ENCODE data around the gene CLEC10A. TPM values are rescaled to one million over a fixed set of nuclear protein-coding genes. Genes with fewer than 3 reads are reported as not detected.

The CLEC10A gene
- polyA plus RNA-seq, 1 donor (not counting 4 experiments of a cell fraction or from before 2014, with no cell fraction given), result not detected

DNA sequence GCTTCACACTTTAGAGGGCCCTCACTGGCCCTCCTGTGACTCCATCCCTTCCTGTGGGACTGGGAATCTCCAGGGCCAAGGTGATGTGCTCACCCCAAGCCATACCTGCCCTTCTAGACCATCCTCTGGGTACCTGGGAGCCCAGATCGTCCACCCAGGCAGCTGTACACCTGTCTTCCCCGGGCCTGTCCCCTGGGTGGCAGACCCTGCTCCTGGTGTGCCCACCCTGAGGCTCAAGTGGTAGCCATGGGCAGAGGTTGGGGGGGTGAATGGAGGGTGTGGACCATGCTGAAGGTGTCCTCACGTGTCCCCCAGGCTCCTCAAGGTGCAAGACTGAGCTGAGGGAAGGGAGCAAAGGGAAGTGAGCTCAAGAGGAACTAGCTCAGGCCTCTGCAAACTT, 9.3 kb downstream of the CLEC10A start:
- Histone ChIP-seq H3K4me1 (ENCODE audit: control insufficient read depth, extremely low read depth, insufficient read depth, low read length) (no peaks in the 10 kb centered on the region), H3K27me3 (ENCODE audit: control insufficient read depth, extremely low read depth, insufficient read depth, low read length) (peaks cover 9% of the 10 kb centered on the region), H3K9me1 (ENCODE audit: control insufficient read depth, extremely low read depth, insufficient read depth, low read length) (no peaks in the 10 kb centered on the region), H3K4me2 (ENCODE audit: control insufficient read depth, extremely low read depth, insufficient read depth, low read depth, low read length) (no peak overlapping the region), H3K27ac (ENCODE audit: control insufficient read depth, insufficient read depth, low read length) (no peak overlapping the region), H3K4me3 (ENCODE audit: control insufficient read depth in 2 of 3, extremely low read depth in 1 of 3, insufficient read depth in 2 of 3, low read depth in 1 of 3, low read length in 3 of 3) (no peak overlapping the region), H3K36me3 (ENCODE audit: control insufficient read depth in 2 of 2, extremely low read depth in 1 of 2, insufficient read depth in 2 of 2, low read length in 2 of 2) (no peaks in the 10 kb centered on the region), H3K9me3 (ENCODE audit: control insufficient read depth, low read depth, low read length) (peaks cover 2% of the 10 kb centered on the region), H3K79me2 (ENCODE audit: control insufficient read depth, insufficient read depth, low read length) (no peaks in the 10 kb centered on the region), H4K20me1 (ENCODE audit: control insufficient read depth, extremely low read depth, insufficient read depth, low read length) (no peaks in the 10 kb centered on the region), H2AFZ (ENCODE audit: control insufficient read depth, low read length) (no peak overlapping the region), H3K9ac (ENCODE audit: control insufficient read depth, extremely low read depth, insufficient read depth, low read length) (no peak overlapping the region)
- no peak for FAIRE-seq
- dilution Hi-C loops (cut with MboI; ENCODE audit: extremely low pct_ligation_motif_present, low sequenced_read_pairs), result no loop called here
- TF ChIP-seq, protein P1, sequence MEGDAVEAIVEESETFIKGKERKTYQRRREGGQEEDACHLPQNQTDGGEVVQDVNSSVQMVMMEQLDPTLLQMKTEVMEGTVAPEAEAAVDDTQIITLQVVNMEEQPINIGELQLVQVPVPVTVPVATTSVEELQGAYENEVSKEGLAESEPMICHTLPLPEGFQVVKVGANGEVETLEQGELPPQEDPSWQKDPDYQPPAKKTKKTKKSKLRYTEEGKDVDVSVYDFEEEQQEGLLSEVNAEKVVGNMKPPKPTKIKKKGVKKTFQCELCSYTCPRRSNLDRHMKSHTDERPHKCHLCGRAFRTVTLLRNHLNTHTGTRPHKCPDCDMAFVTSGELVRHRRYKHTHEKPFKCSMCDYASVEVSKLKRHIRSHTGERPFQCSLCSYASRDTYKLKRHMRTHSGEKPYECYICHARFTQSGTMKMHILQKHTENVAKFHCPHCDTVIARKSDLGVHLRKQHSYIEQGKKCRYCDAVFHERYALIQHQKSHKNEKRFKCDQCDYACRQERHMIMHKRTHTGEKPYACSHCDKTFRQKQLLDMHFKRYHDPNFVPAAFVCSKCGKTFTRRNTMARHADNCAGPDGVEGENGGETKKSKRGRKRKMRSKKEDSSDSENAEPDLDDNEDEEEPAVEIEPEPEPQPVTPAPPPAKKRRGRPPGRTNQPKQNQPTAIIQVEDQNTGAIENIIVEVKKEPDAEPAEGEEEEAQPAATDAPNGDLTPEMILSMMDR (optimal IDR thresholded peaks at IDR 0.05 in 1 of 3, IDR thresholded peaks at IDR 0.05 in 1 of 3, conservative IDR thresholded peaks at IDR 0.05 in 1 of 3; ENCODE audit: extremely low read depth in 1 of 3, insufficient read depth in 2 of 3, low read length in 3 of 3), result no peak
- TF ChIP-seq EZH2 (IDR thresholded peaks at IDR 0.05; ENCODE audit: low read length), result no peak
- DNase-seq (ENCODE audit: low read depth, low spot score), result no peak

DNA sequence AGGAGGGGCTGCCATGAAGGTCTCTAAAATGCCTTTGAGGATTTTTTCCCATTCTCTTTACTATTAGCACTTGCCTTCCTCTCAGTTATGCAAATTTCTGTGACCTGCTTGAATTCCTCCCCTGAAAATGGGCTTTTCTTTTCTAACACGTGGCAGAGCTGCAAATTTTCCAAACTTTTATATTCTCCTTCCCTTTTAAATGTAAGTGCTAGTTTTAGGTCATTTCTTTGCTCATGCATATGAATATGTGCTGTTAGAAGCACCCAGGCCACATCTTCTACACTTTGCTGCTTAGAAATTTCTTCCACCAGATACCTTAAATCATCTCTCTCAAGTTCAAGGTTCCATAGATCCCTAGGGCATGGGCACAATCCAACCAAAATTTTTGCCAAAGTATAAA, 11.8 kb downstream of the CLEC10A start:
- Histone ChIP-seq H3K79me2 (ENCODE audit: control insufficient read depth, insufficient read depth, low read length) (no peaks in the 10 kb centered on the region), H3K4me1 (ENCODE audit: control insufficient read depth, extremely low read depth, insufficient read depth, low read length) (no peaks in the 10 kb centered on the region), H3K27me3 (ENCODE audit: control insufficient read depth, extremely low read depth, insufficient read depth, low read length) (peaks cover 15% of the 10 kb centered on the region), H3K4me3 (ENCODE audit: control insufficient read depth in 2 of 3, extremely low read depth in 1 of 3, insufficient read depth in 2 of 3, low read depth in 1 of 3, low read length in 3 of 3) (no peak overlapping the region), H4K20me1 (ENCODE audit: control insufficient read depth, extremely low read depth, insufficient read depth, low read length) (no peaks in the 10 kb centered on the region), H3K9ac (ENCODE audit: control insufficient read depth, extremely low read depth, insufficient read depth, low read length) (no peak overlapping the region), H3K27ac (ENCODE audit: control insufficient read depth, insufficient read depth, low read length) (no peak overlapping the region), H3K9me1 (ENCODE audit: control insufficient read depth, extremely low read depth, insufficient read depth, low read length) (no peaks in the 10 kb centered on the region), H3K9me3 (ENCODE audit: control insufficient read depth, low read depth, low read length) (peaks cover 2% of the 10 kb centered on the region), H3K4me2 (ENCODE audit: control insufficient read depth, extremely low read depth, insufficient read depth, low read depth, low read length) (no peak overlapping the region), H3K36me3 (ENCODE audit: control insufficient read depth in 2 of 2, extremely low read depth in 1 of 2, insufficient read depth in 2 of 2, low read length in 2 of 2) (no peaks in the 10 kb centered on the region), H2AFZ (ENCODE audit: control insufficient read depth, low read length) (no peak overlapping the region)
- no peak for TF ChIP-seq EZH2 (IDR thresholded peaks at IDR 0.05; ENCODE audit: low read length)
- no peak for FAIRE-seq
- no peak for DNase-seq (ENCODE audit: low read depth, low spot score)
- dilution Hi-C loops (cut with MboI; ENCODE audit: extremely low pct_ligation_motif_present, low sequenced_read_pairs), result no loop called here

DNA sequence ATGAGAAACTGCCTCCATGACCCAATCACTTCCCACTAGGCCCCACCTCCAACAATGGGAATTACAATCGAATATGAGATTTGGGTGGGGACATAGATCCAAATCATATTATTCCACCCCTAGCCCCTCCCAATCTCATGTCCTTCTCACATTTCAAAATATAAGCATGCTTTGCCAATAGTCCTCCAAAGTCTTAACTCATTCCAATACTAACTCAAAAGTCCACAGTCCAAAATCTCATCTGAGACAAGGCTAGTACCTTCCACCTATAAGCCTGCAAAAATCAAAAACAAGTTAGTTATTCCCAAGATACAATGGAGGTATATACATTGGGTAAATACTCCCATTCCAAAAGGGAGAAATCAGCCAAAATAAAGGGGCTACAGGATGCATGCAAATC, 12.9 kb downstream of the CLEC10A start:
- H2AFZ ChIP-seq (ENCODE audit: control insufficient read depth, low read length), result no peak overlapping the region
- no peaks in the 10 kb centered on the region for H3K79me2 ChIP-seq (ENCODE audit: control insufficient read depth, insufficient read depth, low read length)
- FAIRE-seq (no peak), DNase-seq (ENCODE audit: low read depth, low spot score) (no peak)
- H3K27ac ChIP-seq (ENCODE audit: control insufficient read depth, insufficient read depth, low read length), result no peak overlapping the region
- H3K9me1 ChIP-seq (ENCODE audit: control insufficient read depth, extremely low read depth, insufficient read depth, low read length), result no peaks in the 10 kb centered on the region
- no peak overlapping the region for H3K4me2 ChIP-seq (ENCODE audit: control insufficient read depth, extremely low read depth, insufficient read depth, low read depth, low read length)
- no peak overlapping the region for H3K9ac ChIP-seq (ENCODE audit: control insufficient read depth, extremely low read depth, insufficient read depth, low read length)
- no peaks in the 10 kb centered on the region for H3K36me3 ChIP-seq (ENCODE audit: control insufficient read depth in 2 of 2, extremely low read depth in 1 of 2, insufficient read depth in 2 of 2, low read length in 2 of 2)
- no peaks in the 10 kb centered on the region for H4K20me1 ChIP-seq (ENCODE audit: control insufficient read depth, extremely low read depth, insufficient read depth, low read length)
- dilution Hi-C loops (cut with MboI; ENCODE audit: extremely low pct_ligation_motif_present, low sequenced_read_pairs), result no loop called here
- TF ChIP-seq, protein P1 (optimal IDR thresholded peaks at IDR 0.05 in 1 of 3, IDR thresholded peaks at IDR 0.05 in 1 of 3, conservative IDR thresholded peaks at IDR 0.05 in 1 of 3; ENCODE audit: extremely low read depth in 1 of 3, insufficient read depth in 2 of 3, low read length in 3 of 3), result no peak
- no peak for TF ChIP-seq EZH2 (IDR thresholded peaks at IDR 0.05; ENCODE audit: low read length)
- H3K9me3 ChIP-seq (ENCODE audit: control insufficient read depth, low read depth, low read length), result peaks cover 2% of the 10 kb centered on the region
- H3K4me3 ChIP-seq (ENCODE audit: control insufficient read depth in 2 of 3, extremely low read depth in 1 of 3, insufficient read depth in 2 of 3, low read depth in 1 of 3, low read length in 3 of 3), result no peak overlapping the region
- no peaks in the 10 kb centered on the region for H3K4me1 ChIP-seq (ENCODE audit: control insufficient read depth, extremely low read depth, insufficient read depth, low read length)
- H3K27me3 ChIP-seq (ENCODE audit: control insufficient read depth, extremely low read depth, insufficient read depth, low read length), result peaks cover 11% of the 10 kb centered on the region
